M059J (cell line): ENCODE results near the gene VSTM2B. TPM values are rescaled to one million over a fixed set of nuclear protein-coding genes. Genes with fewer than 3 reads are reported as not detected.

Experiments used
- DNase-seq: peaks from one replicate; pipeline ENCODE4 v3.0.0-alpha.2; 2012; ENCODE audit warnings: low read depth
- total RNA-seq: library from RNA; depleted of rRNA; stranded (reverse); fragments of >200 nt; shearing (Covaris generic); gene quantifications from 2 replicates; pipeline ENCODE4 v1.2.3, GENCODE V29; 2014

Gene VSTM2B
- total RNA-seq, 1 experiment from 2014 or later, result not detected

DNA sequence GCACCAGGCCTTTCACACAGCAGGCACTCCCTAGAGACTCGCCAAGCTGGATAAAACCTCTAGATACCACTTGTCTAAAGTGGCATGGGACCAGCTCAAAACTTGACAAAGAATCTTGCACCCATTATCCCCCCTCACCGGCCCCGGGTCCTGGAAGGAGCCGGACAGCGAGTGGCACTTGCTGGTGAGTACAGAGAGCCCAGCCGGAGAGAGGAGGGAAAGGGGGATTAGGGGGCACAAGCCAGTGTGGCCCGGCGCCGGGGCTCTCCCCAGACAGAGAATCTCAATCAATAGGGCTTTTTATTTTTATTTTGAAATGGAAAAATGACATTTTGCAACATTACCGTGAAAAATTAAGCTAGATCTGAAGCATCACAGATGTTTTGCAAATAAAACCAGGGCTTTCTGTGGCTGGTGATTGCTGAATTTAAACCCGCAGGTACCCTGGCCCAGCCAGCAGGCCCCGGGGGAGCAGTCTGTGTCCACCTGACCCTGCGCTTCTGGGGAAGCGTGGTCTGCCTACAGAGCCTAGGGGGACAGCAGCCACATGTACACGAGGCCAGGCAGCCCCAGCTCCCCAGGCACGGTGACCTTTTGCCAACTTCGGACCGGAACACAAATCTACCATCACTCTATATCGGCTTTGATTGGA lies 10.0 kb upstream of the VSTM2B start:
- no peak for DNase-seq

DNA sequence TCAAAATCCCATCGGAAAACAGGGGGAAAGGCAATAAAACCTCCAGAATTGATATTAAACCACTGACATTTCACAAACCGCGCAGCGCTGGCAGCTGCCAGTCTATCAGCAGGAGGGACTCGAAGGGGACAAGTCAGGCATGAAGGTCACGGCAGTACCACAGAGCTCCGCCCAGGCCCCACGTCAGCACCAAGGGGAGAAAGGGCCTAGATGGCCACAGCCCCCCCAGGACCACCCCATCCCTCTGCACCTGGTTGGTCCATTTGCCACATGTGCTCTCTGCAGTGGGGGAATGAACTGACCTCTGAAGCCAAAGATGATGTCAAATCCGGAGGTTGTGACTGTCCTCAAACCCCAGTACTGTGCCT lies 9.5 kb upstream of the VSTM2B start:
- no peak for DNase-seq

DNA sequence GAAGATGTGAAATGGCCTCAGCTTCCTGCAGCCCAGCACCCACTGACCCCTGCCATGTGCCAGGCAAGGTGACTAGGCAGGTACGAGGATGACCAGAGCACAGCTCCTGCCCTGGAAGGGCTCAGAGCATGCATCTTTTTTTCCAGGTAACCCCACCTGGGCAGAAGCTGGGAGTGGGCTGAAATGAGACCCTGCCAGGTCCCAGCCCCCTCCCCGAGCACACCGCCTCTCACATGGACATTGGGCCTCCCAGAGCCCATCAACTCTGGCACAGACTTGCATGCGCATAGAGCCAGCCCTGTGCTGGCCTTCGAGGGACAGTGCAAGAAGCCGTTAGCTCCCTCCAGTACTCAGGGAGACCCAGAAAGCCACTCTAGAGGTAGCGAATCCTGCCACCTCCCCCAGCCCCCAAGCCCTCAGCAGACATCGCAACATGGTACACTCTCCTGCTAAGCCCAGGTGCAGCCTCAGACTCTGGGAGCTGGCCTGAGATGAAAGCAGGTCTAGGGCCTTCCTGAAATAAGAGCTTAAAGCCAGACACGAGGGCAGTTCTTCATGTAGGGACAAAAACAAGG lies 8.9 kb upstream of the VSTM2B start:
- no peak for DNase-seq

DNA sequence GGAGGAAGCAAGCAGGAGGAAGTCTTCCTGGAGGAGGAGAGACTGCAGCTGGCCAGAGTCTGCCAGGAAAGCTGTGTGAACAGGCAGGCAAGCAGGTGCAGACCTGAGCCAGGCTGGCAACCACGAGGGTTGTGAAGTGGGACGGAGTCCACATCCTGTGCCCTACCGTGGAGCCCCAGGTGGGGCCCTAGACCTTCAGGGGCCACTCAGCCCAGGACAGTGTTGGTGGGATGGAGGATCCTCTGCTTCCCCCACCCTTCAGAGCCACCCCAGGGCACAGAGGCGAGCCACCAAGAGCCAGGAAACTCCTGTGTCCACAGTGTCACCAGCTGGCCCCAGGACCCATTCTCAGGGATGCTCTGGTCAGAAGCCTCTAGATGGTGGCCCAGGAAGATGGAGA lies 8.4 kb upstream of the VSTM2B start:
- no peak for DNase-seq

DNA sequence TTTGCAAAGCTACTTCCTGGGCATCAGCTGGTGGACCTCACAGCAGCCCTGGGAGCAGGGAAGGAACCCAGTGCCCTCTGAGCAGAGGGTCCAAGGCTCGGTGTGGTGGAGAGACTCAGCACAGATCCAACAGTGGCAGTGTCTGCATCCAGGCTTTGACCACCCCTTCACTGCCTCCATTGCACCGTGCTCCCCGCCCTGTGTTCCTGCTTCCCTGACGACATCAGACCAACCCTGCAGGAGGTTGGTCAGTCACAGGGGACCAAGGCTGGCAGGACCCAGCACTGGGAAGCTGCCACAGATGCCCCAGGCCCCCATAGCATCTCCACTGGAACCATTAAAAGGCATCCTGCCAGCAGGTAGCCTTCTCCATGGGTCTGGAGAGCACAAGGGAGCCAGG lies 7.8 kb upstream of the VSTM2B start:
- DNase-seq, result no peak

DNA sequence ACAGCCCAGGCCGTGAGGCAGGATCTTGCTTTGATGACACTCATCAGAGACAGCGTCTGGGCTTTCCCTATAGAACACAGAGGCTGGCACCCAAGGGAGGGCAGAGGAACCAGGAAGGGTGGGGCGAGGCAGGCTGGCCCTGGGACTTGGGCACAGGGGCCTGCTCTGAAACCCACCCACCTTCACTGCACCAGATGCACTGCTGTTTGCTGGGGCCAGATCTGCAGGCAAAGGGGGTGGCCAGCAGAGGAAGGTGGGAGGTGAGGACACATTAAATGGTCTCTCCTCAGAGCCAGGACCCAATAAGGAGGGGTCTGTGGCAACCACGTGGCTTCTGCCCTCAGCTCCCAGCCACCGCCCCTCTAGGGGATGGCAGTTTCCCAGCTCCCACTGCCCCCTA lies 6.6 kb upstream of the VSTM2B start:
- DNase-seq, result no peak

DNA sequence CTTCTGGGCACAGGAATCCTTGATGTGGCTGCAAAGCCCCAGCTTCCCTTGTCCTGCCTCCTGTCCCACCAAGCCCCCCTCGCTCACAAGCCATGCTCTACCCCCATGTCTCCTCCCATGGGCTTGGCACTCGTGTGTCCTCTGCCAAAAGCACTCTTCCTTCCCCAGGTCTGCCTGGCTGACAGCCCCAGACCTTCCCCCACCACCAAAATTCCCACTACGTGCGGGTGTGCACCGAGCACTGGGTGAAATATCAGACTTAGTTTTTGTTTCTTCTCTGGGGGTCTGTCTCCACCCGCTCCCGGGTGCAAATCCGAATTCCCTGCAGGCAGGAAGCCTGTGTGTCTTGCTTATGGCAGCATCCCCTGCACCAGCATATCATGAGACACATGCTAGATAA lies 5.9 kb upstream of the VSTM2B start:
- no peak for DNase-seq

DNA sequence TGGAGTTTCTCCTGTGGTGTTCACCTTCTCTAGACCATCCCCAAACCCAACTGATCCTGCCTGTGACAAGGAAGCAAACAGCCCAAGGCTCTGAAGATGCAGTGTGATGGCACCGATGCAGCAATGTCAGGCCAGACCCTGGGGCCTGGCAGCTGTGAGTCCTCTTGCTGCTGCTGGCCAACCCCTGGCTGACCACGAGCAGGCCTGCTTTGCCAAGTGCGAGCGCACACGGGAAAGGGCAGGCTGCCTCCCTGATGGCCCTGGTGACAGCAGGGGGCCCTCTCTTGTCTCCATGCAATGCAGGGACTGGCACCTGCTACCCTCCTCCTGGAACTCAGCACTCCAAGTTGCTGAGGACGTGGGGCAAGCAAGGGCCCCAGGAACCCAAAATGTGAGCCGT lies 5.4 kb upstream of the VSTM2B start:
- DNase-seq, result no peak

DNA sequence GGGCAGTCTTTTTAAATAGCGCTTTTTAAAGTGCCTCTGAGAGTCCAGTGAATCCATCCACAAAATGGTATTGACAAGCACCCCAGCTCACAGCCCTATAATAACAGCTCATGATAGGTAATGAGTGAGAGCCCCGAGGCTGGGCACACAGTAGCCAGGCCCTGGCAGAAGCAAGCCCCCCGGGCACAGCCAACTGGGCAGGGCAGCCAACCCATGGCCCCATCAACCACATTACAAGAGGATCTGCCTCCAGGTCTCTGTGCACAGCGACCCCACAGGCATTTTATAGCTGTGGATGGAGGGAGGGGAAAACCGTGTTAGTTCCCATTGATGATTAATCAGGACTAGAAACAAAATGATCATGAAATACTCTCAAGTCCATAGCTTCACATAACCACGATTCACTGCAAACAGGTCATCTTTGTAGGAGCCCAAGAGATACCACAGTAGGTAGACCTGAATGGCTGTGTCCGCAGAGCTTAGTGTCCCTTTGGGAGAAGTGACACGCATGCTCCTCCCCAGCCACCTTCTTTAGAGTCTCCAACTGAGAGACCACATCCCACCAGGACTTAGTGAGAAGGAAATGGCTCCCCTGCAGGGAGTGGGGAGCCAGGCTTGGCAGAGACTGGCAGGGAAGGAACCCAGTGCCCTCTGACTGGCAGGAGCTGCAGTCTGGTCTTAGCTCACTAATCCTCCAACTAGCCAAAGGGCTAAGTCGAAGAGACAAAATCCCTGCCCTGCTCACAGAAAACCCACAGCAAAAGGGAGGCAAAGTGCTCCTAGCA lies 4.3 kb upstream of the VSTM2B start:
- no peak for DNase-seq

DNA sequence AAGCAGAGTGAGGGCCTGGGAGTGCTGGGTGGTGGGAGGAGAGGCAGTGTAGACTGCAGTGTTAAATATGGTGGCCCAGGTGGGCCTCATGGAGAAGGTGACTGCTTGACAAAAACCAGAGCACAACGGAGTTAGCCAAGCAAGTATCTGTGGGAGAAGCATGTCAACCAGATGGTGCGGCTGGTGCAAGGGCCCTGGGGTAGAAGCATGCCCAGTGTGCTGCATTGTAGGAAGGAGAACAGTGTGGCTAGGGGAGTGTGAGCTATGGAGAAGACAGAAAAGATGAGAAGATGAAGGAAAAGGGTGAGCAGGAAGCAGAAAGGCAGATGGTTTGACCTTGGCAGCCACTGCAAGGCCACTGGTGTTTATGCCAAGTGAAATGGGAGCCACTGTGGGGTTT lies 2.2 kb upstream of the VSTM2B start:
- DNase-seq, result no peak

DNA sequence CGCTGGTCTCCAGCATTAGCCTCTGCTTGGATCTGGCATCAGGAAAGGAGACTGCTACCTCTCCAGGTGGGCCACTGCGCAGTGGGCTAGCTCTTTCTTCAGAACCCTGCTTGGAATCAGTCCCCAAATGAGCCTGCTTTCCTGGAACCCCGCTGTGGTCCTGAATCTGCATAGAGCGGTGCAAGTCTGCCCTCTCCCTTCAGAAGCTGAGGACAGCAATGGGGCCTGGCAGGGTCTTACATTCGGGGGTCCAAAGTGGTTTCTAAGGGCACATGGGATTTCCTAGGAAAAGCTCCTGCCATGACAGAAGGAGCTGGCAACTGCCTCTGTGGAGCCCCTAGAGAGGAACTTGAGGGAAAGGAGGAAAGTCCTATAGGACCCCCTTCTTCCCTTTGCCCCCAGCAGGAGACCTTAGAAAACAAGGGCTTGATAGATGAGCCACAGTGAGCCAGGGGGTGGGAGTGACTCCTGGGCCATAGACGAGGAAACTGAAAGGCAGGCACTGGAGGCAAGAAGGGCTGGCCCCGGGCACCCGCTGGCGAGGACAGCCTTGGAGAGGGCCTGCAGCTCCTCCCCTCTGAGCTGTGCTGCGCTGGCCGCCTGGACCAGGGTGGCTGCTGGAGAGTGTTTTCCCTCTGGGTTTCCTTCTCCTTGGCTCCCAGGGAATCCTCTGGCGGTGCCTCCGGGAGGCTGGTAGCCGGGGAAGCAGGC lies 1.4 kb upstream of the VSTM2B start:
- no peak for DNase-seq

DNA sequence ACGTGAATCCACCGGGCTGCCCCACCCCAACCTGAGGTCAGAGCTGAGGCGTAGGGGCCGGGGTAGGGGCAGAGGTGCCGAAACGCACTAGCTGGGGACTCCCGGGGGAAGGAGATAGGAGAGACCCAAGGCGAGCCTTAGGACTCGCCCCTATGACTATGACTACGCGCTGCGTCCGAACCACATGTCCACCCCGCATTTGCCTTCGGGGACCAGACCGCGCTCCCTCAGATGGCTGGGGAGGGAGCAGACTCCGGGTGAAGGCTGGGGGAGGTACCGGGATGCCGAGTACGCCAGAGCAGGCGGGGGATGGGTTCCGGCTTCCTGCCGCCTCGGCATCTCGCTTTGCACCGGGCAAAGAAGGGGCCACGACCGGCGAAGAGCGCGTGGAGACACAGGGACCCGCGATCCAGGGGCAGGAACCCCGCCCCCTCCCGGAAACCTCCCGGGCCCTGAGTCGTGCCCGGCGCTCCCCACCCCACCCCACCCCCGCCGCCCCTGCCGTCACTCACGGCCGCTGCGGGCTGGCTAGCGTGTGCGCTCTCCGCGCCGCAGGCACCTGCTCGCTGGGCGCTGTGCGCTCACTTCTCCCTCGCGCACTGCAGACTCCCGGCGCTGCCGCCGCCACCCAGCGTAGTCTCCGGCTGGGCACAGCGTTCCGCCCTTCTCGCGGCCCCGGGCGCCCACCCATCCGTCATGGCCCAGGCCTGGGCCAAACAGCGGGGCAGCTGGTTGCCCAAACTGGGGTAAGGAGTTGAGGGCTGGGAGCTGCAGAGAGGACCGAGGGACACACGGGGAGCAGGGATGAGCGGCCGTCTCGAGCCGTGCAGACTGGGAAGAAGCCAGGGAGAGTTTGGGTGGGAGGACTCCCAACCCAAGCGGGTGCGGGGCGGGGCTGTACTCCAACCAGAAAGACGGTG lies 622 bp upstream of the VSTM2B start:
- DNase-seq, result no peak

DNA sequence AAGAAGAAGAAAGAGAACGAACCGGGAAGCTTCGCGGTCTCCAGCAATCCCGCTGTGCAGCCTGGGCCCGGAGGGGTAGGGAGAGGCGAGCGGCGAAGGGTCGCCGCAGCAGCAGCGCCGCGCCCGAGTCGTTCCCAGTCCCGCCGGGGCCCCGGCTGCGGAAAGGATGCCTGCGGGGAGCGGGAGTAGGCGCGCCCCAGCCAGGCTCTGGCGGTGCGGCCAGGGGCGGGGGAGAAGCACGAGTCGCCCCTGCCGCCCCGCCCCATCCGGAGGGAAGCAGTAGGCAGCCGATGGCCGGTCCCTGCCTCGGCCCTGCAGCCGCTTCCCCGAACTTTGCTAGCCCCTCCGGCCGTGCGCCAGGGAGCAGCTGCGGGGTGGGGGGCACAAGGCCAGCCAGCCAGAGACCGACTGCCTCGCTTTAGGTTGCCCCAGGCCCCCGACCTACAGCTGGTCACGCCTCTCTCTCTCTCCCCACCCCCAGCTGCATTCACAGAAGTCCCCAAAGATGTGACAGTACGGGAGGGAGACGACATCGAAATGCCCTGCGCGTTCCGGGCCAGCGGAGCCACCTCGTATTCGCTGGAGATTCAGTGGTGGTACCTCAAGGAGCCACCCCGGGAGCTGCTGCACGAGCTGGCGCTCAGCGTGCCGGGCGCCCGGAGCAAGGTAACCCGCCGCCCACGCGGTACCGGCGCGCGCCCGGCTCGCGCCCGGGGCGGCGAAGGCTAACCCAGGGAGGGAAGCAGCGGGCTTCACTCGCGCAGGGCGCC lies 1.1 kb downstream of the VSTM2B start:
- DNase-seq, result no peak

DNA sequence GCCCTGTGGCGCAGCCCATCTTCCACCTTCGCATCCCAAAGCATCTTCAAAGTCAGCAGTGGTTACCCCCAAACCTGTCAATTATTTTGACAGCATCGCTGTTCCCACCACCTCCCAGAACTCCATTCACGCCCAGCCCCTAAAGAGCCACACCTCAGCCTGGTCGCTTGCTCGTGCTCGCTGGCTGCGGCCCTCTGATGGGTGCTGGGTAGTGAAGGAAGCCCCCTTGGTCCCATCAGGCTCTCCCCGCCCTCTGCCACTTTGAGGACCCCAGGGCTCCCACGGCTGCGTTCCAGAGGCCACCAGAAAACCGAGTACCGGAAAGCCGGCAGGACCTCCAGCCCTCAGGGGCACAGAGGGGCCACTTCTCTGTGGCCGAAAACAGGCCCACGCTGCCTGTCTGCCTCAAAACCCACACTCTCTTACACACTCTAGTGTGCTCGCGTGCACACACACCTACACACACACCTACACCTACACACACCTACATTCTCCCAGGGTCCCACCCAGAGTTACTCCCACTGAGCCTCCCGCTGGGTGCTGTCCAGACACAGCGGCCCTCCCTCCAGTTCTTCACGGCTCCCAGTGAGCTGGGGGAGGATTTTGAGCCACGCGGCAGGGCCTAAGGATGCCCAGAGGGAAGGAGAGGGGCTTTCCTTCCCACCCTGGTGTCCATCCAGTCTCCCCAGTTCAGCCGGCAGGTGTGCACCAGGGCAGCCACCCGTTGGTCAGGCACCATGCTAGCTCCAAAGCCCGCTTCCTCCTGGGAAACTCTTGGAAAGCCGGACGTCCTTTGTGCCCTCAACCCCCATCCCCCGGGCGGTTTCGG lies 1.9 kb downstream of the VSTM2B start:
- DNase-seq, result no peak

DNA sequence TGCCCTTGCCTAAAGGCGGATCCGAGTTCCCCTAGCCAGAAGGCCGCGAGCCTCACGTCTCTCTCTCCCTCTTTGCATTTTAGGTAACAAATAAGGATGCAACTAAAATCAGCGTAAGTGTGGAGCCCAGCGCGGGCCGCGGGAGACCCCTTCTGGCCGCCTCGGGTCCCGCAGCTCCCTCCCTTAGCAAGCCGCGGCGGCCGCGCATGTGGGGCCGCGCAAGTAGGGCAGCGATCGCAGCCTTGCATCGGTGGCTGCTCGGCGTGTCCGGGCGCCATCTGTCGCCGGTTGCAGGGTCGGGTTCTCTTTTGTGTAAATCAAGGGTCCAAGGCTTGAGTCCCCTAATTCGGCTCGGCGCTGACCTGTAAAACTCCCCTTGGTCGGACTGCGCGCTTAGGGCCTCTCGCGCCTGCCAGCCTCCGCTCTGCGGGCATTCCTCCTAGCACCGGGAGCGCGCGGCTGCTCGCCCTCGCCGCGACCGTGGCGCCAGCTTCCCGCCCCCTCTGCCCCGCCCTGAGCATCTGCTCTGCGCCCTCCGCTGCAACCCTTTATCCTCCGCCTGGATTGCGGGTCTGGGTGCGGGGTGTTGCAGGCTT lies 2.7 kb downstream of the VSTM2B start:
- peak; percentile 27 for DNase-seq

DNA sequence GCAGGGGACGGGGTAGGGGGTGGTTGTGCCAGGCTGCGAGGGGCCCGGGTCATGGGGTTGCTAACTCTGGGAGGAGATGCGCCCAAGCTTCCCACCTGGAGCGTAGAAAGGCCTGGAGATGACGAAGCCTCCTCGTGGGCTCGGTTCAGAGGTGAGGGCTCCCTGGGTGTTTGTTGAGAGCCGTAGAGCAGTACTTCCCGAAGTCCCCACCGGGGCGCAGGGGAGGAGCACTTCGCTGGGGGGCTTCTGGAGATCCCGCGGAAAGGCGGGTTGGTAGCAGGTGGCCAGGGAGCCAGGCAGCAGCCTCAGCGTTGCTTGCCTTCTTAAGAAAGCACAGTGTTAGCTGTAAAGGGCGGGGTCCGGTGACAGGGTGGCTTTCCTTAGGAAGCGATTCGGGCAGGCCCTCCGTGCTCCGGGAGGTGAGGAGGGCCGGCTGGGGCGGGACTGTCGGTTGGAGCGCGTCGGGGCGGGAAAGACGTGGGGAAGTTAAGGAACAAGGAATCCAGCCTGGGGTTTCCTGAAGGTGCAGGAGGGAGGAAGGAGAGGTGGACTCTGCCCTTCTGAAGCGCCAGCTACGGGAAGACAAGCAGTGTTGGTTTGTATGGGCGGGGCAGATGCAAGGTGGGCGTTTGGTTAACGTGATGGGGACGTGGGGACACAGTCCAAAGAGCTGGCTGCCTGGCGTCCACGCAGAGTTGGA lies 3.3 kb downstream of the VSTM2B start:
- no peak for DNase-seq

DNA sequence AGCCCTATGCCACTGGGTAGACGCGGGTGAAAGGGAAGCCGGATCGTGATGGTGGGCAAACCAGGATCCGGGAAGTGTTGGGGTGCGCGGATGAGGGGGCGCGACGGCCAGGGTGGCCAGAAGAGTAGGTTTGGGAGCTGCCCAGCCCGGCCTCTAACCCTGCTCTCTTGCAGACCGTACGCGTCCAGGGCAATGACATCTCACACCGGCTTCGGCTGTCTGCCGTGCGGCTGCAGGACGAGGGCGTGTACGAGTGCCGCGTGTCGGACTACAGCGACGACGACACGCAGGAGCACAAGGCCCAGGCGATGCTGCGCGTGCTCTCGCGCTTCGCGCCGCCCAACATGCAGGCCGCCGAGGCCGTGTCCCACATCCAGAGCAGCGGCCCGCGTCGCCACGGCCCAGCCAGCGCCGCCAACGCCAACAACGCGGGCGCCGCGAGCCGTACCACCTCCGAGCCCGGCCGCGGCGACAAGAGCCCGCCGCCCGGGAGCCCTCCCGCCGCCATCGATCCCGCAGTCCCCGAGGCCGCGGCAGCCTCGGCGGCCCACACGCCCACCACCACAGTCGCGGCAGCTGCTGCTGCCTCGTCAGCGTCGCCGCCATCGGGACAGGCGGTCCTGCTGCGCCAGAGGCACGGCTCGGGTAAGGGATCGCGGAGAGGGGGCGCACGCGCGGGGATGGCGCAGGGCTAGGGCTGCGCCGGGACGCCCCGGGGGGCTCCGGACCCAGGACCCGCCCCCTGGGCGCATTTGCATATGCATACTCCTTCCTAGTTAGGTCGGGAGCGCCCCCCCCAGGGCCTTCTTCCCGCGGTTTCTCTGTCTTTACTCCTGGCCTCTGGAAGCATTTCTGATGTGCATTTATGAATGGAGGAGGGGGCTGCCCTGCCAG lies 4.1 kb downstream of the VSTM2B start:
- DNase-seq, result no peak
